GM18870 (cell line): Measurements from ENCODE around the gene ADAMTS12.

Source experiments
- ATAC-seq: cut with Tn5 transposase; IDR thresholded peaks from one replicate; pipeline ENCODE4 v1.9.1; 2021; ENCODE audit warnings: moderate library complexity; ENCODE audit not compliant: unreplicated experiment

Gene ADAMTS12

GRCh38 chr5:33491941-33492340, 399.8 kb downstream of the ADAMTS12 start:
- no peak for ATAC-seq

- no peak for ATAC-seq
Measured at GRCh38 chr5:33490071-33490665, 401.6 kb downstream of the ADAMTS12 start.

GRCh38 chr5:33489481-33490067, 402.2 kb downstream of the ADAMTS12 start:
- ATAC-seq, result no peak

- no peak for ATAC-seq
Measured at GRCh38 chr5:33488558-33489355, 403.0 kb downstream of the ADAMTS12 start.

- no peak for ATAC-seq
Measured at GRCh38 chr5:33487236-33487635, 404.6 kb downstream of the ADAMTS12 start.

- no peak for ATAC-seq
Measured at GRCh38 chr5:33482335-33482734, 409.5 kb downstream of the ADAMTS12 start.

- ATAC-seq, result no peak
Measured at GRCh38 chr5:33480876-33481275, 410.9 kb downstream of the ADAMTS12 start.

- ATAC-seq, result no peak
Measured at GRCh38 chr5:33479311-33479710, 412.5 kb downstream of the ADAMTS12 start.

- no peak for ATAC-seq
Measured at GRCh38 chr5:33477816-33478215, 414.0 kb downstream of the ADAMTS12 start.

- no peak for ATAC-seq
Measured at GRCh38 chr5:33476992-33477391, 414.8 kb downstream of the ADAMTS12 start.

GRCh38 chr5:33475706-33476105, 416.1 kb downstream of the ADAMTS12 start:
- ATAC-seq, result no peak

- ATAC-seq, result no peak
Measured at GRCh38 chr5:33474931-33475499, 416.8 kb downstream of the ADAMTS12 start.

GRCh38 chr5:33474004-33474403, 417.8 kb downstream of the ADAMTS12 start:
- no peak for ATAC-seq
